Measurements from ENCODE around the gene SLC25A34.

SLC25A34 gene

DNA sequence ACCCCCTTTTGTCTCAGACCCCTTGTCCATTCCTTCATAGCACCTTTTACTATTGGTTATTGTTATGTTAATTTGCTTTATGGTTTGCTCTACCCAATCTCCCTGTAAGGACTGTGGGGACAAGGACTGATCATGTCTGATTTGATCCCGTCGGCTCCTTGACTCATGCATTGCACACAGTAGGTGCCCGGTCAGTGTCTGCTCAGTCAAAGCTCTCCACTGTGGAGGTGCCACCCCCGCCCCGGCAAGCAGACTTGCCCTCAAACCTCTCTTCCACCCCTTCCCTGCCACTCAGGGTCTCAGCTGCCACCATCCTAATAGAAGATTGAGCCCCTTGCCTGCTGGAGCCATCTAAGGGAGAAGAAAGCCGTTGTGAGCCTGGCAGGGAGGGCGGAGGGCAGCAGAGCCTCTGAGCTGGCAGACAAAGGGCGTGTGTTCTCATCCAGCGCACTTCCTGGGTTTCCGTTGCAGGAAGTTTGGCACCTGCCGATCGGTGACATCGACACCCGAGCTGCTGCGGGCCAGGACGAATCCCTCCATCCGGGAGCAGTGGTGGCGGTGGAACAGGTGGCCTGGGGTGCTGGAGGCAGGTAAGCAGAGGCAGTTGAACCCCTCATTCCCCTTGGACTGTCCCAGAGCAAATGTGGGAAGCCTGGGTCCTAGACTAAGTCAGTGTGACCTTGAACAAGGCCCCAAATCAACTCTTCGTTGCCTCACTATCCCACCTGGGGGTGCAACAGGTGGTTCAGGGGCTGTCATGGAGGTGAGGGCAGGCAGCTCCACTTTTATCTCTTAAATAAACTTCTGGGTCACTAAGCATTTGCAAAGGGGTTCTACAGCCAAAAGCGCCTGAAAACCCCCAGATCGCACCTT, 20.3 kb downstream of the SLC25A34 start:
- no peak for DNase-seq

- no peak for DNase-seq
These were observed 21.0 kb downstream of the SLC25A34 start for GRCh38 chr1:15757016-15757543.

DNA sequence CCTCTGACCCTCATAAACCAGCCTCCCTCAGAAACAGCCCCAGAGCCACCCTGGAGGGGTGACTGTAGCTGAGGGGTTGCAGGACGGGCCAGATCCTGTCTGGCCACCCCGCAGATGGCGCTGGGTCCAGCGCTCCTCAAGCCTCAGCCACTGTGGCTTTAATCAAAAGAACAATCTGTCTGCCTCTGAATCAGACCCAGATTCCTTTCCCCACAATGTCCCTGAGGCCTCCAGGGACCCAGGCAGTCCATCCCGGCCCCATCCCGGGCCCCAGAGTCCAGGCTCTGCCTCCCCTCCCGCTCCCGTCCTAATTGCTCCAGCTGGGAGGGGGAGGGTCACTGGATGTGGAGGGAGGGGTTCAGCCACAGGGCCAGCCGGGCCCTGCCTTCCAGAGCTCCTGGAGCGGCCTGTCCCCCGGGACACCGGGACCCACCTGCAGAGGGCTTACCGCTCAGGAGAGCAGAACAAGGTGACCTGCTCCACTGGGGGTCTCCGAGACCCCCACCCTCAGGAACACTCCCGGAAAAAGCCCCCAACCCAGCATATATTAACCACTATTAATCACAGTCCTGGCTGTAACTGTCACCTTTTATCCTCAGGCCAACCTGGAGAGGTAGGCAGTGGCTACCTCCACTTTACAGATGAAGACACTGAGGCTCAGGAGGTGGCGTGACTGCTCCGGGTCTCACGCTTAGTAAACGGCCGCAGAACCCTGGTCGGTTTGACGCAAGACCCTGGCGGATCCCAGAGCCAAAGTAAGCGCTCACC, 21.7 kb downstream of the SLC25A34 start:
- no peak for DNase-seq

DNA sequence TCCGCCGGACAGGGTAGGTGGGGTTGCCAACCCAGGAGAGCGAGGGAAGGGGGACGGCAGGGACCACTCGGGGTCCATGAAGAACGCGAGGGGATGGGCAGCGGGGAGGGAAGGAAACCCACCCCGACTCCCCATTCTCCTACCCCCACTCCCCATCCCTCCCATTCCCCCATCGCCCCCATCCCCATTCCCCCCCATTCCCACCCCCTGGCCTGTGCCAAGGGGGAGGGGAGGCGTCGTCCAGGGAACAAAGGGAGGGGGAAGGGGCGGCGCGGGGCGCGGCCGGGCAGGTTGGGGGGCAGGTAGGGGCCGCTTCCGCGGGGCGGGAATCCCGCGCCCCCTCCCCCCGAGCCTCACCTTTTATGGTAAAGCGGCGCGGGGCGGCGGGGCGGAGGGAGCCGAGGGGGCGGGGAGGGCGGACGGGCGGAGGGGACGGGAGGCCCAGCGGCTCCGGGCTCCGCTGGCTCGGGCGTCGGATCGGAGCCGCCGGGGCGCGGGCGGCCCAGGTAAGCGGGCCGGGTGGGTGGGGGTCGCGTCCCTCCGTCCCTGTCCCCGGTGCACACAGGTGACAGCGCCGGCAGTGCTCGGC, 22.4 kb downstream of the SLC25A34 start, which contains the start of gene FBLIM1:
Gene FBLIM1, plus strand, starts transcription at position 453 of the 589 bp plus-strand sequence. CDS start 6,189 bp downstream, outside the sequence.
- DNase-seq = no peak

DNA sequence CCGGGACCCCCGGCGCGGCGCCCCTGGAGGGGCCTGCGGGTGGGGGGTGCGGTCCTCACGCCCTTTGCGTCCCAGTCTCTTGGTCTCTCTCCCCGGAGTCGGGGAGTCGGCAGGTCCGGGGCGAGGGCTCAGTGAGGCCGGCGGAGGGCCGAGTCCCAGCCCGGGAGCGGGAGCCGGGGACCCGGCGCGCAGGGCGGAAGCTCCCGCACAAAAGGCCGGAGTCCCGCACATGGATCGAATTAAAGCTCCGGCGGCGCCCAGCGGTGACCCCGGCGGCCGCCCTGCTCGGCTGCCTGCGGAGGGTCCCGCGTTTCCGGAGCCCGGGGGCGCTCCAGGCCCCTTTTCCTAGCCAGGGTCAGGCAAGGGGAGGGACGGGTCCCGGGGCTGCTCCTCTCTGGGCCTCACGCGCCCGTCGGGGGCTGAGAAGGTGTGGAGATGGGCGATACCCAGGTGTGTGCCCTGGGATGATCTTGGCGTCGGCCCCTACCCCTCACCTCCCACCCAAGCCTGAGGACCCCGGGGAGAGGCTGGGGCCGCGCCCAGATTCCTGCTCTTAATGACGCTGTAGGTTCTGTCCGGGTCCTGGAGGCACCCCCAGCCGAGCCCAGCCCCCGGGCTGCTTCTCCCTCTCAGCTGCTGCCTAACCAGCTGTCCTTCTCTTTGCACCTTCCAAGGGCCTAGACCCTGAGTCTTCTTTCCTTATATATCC, 23.0 kb downstream of the SLC25A34 start:
- DNase-seq = no peak

- no peak for DNase-seq
These were observed 24.6 kb downstream of the SLC25A34 start for GRCh38 chr1:15760520-15761211.

- DNase-seq = no peak
These were observed 25.5 kb downstream of the SLC25A34 start for GRCh38 chr1:15761366-15762128.

GRCh38 chr1:15762546-15762945, 26.5 kb downstream of the SLC25A34 start:
- no peak for DNase-seq

GRCh38 chr1:15764269-15764764, 28.3 kb downstream of the SLC25A34 start:
- DNase-seq = no peak

GRCh38 chr1:15764890-15765289, 28.8 kb downstream of the SLC25A34 start:
- DNase-seq = no peak

- DNase-seq = no peak
These were observed 29.6 kb downstream of the SLC25A34 start for GRCh38 chr1:15765495-15766194.

DNA sequence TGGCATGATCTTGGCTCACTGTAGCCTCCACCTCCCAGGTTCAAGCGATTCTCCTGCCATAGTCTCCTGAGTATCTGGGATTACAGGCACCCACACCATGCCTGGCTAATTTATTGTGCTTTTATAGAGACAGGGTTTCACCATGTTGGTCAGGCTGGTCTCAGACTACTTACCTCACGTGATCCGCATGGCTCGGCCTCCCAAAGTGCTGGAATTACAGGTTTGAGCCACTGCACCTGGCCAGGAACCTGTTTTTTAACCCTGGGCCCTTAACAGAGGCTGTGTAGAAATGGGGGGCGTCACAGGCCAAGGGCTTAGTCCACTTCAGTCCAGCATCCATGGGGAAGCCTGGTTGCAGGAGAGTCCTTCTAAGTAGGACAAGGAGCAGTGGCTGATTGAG, 31.9 kb downstream of the SLC25A34 start:
- DNase-seq = no peak

GRCh38 chr1:15768388-15768787, 32.3 kb downstream of the SLC25A34 start:
- DNase-seq = no peak

GRCh38 chr1:15770313-15770962, 34.4 kb downstream of the SLC25A34 start:
- DNase-seq = no peak

- no peak for DNase-seq
These were observed 35.9 kb downstream of the SLC25A34 start for GRCh38 chr1:15771836-15772515.

GRCh38 chr1:15775706-15776105, 39.6 kb downstream of the SLC25A34 start:
- DNase-seq = no peak

GRCh38 chr1:15777909-15778707, 42.0 kb downstream of the SLC25A34 start:
- DNase-seq = no peak

- DNase-seq = no peak
These were observed 49.6 kb downstream of the SLC25A34 start for GRCh38 chr1:15785683-15786082.
